IMR-90 (cell line): ENCODE measurements around the gene SOX9.

Experiments used
- CEBPB ChIP-seq: IDR thresholded peaks from 2 replicates; pipeline ENCODE4 v1.6.1; 2012; ENCODE audit warnings: low read depth, low read length, improper control_type of control experiment
- CTCF ChIP-seq: conservative IDR thresholded peaks from 2 replicates; pipeline ENCODE4 v1.5.1; 2012; ENCODE audit warnings: mild to moderate bottlenecking, low read depth, low read length, improper control_type of control experiment
- ELK1 ChIP-seq: fragments of 150-350 bp; IDR thresholded peaks from 2 replicates; pipeline ENCODE4 v1.6.1; 2016; ENCODE audit warnings: low read depth, mild to moderate bottlenecking, low read length, moderate library complexity, borderline replicate concordance
- FOS ChIP-seq: fragments of 150-350 bp; IDR thresholded peaks from 2 replicates; pipeline ENCODE4 v1.6.1; 2016; ENCODE audit warnings: low read depth, low read length

GRCh38 chr17:72152387-72152929, 31.6 kb downstream of the SOX9 start:
- TF ChIP-seq CTCF = no peak
- no peak for TF ChIP-seq ELK1
- TF ChIP-seq FOS = no peak
- TF ChIP-seq CEBPB = peak; percentile 37; the same call in 1 of the 2 replicates
